Endothelial cell of umbilical vein (primary cell): ENCODE data around the gene RASD2. TPM values are rescaled to one million over a fixed set of nuclear protein-coding genes. Genes with fewer than 3 reads are reported as not detected.

Experiments used
- BruUV-seq: library from RNA; stranded (reverse); fragments of 400-500 nt; replicated peaks from 2 replicates; lab custom pipeline; 2021; lab: Mats Ljungman, UMichigan
- CTCF ChIA-PET: fragments of 300-600, 350-600 bp; sonication (Branson Sonifier 250); formaldehyde crosslinking; loops from one replicate; lab custom pipeline; 2021; ENCODE audit warnings: antibody characterized with exemption, inconsistent platforms; lab: Charles Lee
- POLR2A ChIA-PET: fragments of 300-600, 350-600 bp; sonication (Branson Sonifier 250); formaldehyde crosslinking; loops from one replicate; lab custom pipeline; 2021; ENCODE audit warnings: antibody characterized with exemption, inconsistent platforms; lab: Charles Lee
- DNase-seq: peaks from one replicate; pipeline ENCODE4 v3.0.0-alpha.2; 2011; ENCODE audit warnings: low read depth, low spot score
- FAIRE-seq: peaks from 2 replicates; lab custom pipeline; 2011; peaks lifted over from hg19 to GRCh38; lab: Jason Lieb, UNC
- H2AFZ ChIP-seq: 2 replicates; pipeline ENCODE4 v1.6.0; 2012; ENCODE audit warnings: low read depth, low read length, control low read depth, inconsistent platforms
- H3K27ac ChIP-seq: 2 replicates; pipeline ENCODE4 v1.5.1; 2011; ENCODE audit warnings: low read depth, mild to moderate bottlenecking, control low read depth, low read length, moderate library complexity; ENCODE audit not compliant: insufficient read depth
- H3K27me3 ChIP-seq, 2 experiments: 2 replicates each; pipeline versions ENCODE4 v1.6.0 to v1.6.1; 2011; ENCODE audit warnings: low read length in 2 of 2, mixed read lengths in 1 of 2; ENCODE audit not compliant: control insufficient read depth in 2 of 2, insufficient read depth in 2 of 2
- H3K36me3 ChIP-seq, 2 experiments: 2 replicates in 1 of 2; 3 replicates in 1 of 2; pipeline ENCODE4 v1.5.1; 2011; ENCODE audit warnings: low read length in 2 of 2, mild to moderate bottlenecking in 1 of 2, moderate library complexity in 1 of 2; ENCODE audit not compliant: control insufficient read depth in 2 of 2, insufficient read depth in 2 of 2; ENCODE audit errors: extremely low read depth in 1 of 2
- H3K4me1 ChIP-seq: 3 replicates; pipeline ENCODE4 v1.5.1; 2011; ENCODE audit warnings: mild to moderate bottlenecking, low read length; ENCODE audit not compliant: control insufficient read depth, insufficient read depth; ENCODE audit errors: extremely low read depth
- H3K4me2 ChIP-seq: 2 replicates; pipeline ENCODE4 v1.6.1; 2011; ENCODE audit warnings: low read length, control low read depth, mixed read lengths; ENCODE audit not compliant: insufficient read depth
- H3K4me3 ChIP-seq, 3 experiments: fragments of 200-600 bp in 1 of 3; sonication (generic), shearing (Covaris generic) in 1 of 3; replicated peaks in 1 of 3; 2 replicates each; pipeline ENCODE4 v1.5.1; 2011 to 2016; ENCODE audit warnings: control low read depth in 3 of 3, low read length in 3 of 3, mild to moderate bottlenecking in 2 of 3, inconsistent platforms in 1 of 3, low read depth in 1 of 3, moderate library complexity in 1 of 3; ENCODE audit not compliant: insufficient read depth in 1 of 3
- H3K79me2 ChIP-seq: 2 replicates; pipeline ENCODE4 v1.6.0; 2012; ENCODE audit warnings: low read length, inconsistent platforms; ENCODE audit not compliant: control insufficient read depth, insufficient read depth
- H3K9ac ChIP-seq: replicated peaks from 2 replicates; pipeline ENCODE3; 2011; ENCODE audit warnings: low read length, control low read depth; ENCODE audit not compliant: insufficient read depth; ENCODE audit errors: extremely low read depth
- H3K9me1 ChIP-seq: replicated peaks from 3 replicates; pipeline ENCODE4 v1.6.0; 2011; ENCODE audit warnings: mild to moderate bottlenecking, low read length; ENCODE audit not compliant: control insufficient read depth, insufficient read depth; ENCODE audit errors: extremely low read depth
- H3K9me3 ChIP-seq: replicated peaks from 2 replicates; pipeline ENCODE4 v1.5.1; 2012; ENCODE audit warnings: low read length, inconsistent platforms; ENCODE audit not compliant: control insufficient read depth, insufficient read depth
- H4K20me1 ChIP-seq: replicated peaks from 2 replicates; pipeline ENCODE3; 2011; ENCODE audit warnings: mild to moderate bottlenecking, low read length; ENCODE audit not compliant: control insufficient read depth, insufficient read depth; ENCODE audit errors: extremely low read depth
- CTCF ChIP-seq, 2 donors: IDR thresholded peaks; 1 replicate in 1 of 2; 2 replicates in 1 of 2; pipeline ENCODE4 v1.5.1; 2011; ENCODE audit warnings: low read length in 2 of 2, mild to moderate bottlenecking in 2 of 2, moderate library complexity in 2 of 2, control low read depth in 1 of 2, inconsistent platforms in 1 of 2, low read depth in 1 of 2; ENCODE audit not compliant: insufficient read depth in 1 of 2; ENCODE audit errors: extremely low read depth in 1 of 2
- EZH2 ChIP-seq: IDR thresholded peaks from 2 replicates; pipeline ENCODE4 v1.6.1; 2012; ENCODE audit warnings: borderline replicate concordance, low read depth, mild to moderate bottlenecking, moderate library complexity, low read length, inconsistent platforms; ENCODE audit not compliant: severe bottlenecking
- FOS ChIP-seq: IDR thresholded peaks from 2 replicates; pipeline ENCODE4 v1.6.1; 2011; ENCODE audit warnings: mild to moderate bottlenecking, low read length, moderate library complexity, borderline replicate concordance; ENCODE audit not compliant: insufficient read depth
- GATA2 ChIP-seq: IDR thresholded peaks from 2 replicates; pipeline ENCODE4 v1.7.0; 2011; ENCODE audit warnings: low read depth, mild to moderate bottlenecking, moderate library complexity, mixed read lengths, low read length; ENCODE audit not compliant: insufficient read length, insufficient read depth
- JUN ChIP-seq: IDR thresholded peaks from 2 replicates; pipeline ENCODE4 v1.6.1; 2011; ENCODE audit warnings: borderline replicate concordance, low read depth; ENCODE audit not compliant: insufficient read length, insufficient read depth
- MAX ChIP-seq: IDR thresholded peaks from 2 replicates; pipeline ENCODE4 v1.6.1; 2011; ENCODE audit not compliant: insufficient read depth, insufficient read length
- MYC ChIP-seq: IDR thresholded peaks from one replicate; pipeline ENCODE4 v1.6.1; 2011; ENCODE audit warnings: mild to moderate bottlenecking, low read depth, low read length
- POLR2A ChIP-seq: IDR thresholded peaks from 2 replicates; pipeline ENCODE4 v1.6.1; 2012; ENCODE audit warnings: low read depth, mild to moderate bottlenecking, control low read depth, low read length
- dilution Hi-C: fragments of 300-500 bp; cut with MboI; formaldehyde crosslinking; loops from one replicate; pipeline ENCODE4 v1.15.0; 2019; ENCODE audit warnings: low sequenced_read_pairs; ENCODE audit not compliant: extremely low pct_ligation_motif_present
- intact Hi-C: fragments of 100-400 bp; cut with micrococcal nuclease; formaldehyde crosslinking; loops from one replicate; pipeline ENCODE4 v1.10.0; 2022
- polyA plus RNA-seq, 4 experiments: library from polyadenylated mRNA; depleted of rRNA in 3 of 4; stranded (reverse) in 3 of 4; unstranded in 1 of 4; fragments of >200 nt; gene quantifications; 2 replicates each; pipeline versions ENCODE4 v1.2.1 to v1.2.3, GENCODE V29; 2011 to 2012; ENCODE audit warnings: missing spikeins in 1 of 4
- total RNA-seq: library from RNA; stranded (reverse); gene quantifications from 2 replicates; pipeline ENCODE4 v1.2.3, GENCODE V29; 2021

The RASD2 gene
- total and polyA plus RNA-seq, 2 donors (not counting 3 experiments of a cell fraction or from before 2014, with no cell fraction given) = not detected

GRCh38 chr22:35541254-35541748 is 670 bp downstream of the RASD2 start:
- Histone ChIP-seq H3K9ac (no peak overlapping the region), H3K9me1 (no peaks in the 10 kb centered on the region), H3K79me2 (no peaks in the 10 kb centered on the region), H4K20me1 (no peaks in the 10 kb centered on the region), H2AFZ (no peak overlapping the region), H3K9me3 (no peaks in the 10 kb centered on the region), H3K4me2 (no peak overlapping the region), H3K4me1 (peaks cover 14% of the 10 kb centered on the region), H3K36me3 (no peaks in the 10 kb centered on the region), H3K27ac (no peak overlapping the region), H3K27me3 (peaks cover 24 to 26% of the 10 kb centered on the region in 2 experiments), H3K4me3 (no peak overlapping the region)
- no peak for FAIRE-seq
- CTCF ChIA-PET = interaction anchor here (0.9 to 2.3 kb wide), 8 partner anchors 9 to 110 kb away, joined by 3 to 12 read pairs (median 4); no protein-coding TSS in a partner anchor
- intact Hi-C loops = loop anchor here (5.0 kb wide), 1 partner anchor 69 kb away; no protein-coding TSS in a partner anchor
- DNase-seq = no peak
- BruUV-seq = no TSS peak
- POLR2A ChIA-PET = no interaction called here
- TF ChIP-seq POLR2A = no peak
- TF ChIP-seq EZH2 = peak; percentile 76
- dilution Hi-C loops = no loop called here

- no peaks in the 10 kb centered on the region for H3K79me2 ChIP-seq
- no peaks in the 10 kb centered on the region for H3K9me3 ChIP-seq
- no peak overlapping the region for H2AFZ ChIP-seq
- no peak overlapping the region for H3K4me3 ChIP-seq
- no peaks in the 10 kb centered on the region for H4K20me1 ChIP-seq
- POLR2A ChIA-PET = no interaction called here
- dilution Hi-C loops = no loop called here
- no peak for TF ChIP-seq JUN
- TF ChIP-seq POLR2A = no peak
- no peak for TF ChIP-seq CTCF (IDR thresholded peaks at IDR 0.05; ENCODE audit: extremely low read depth in 1 of 2, insufficient read depth in 1 of 2, low read depth in 1 of 2, low read length in 2 of 2)
- TF ChIP-seq MAX = no peak
- no peak for TF ChIP-seq FOS
- TF ChIP-seq EZH2 = no peak
- TF ChIP-seq MYC = no peak
- no peak for TF ChIP-seq GATA2
- H3K27ac ChIP-seq = no peak overlapping the region
- no peak overlapping the region for H3K4me2 ChIP-seq
- intact Hi-C loops = loop anchor here (5.0 kb wide), 1 partner anchor 70 kb away; no protein-coding TSS in a partner anchor
- no peaks in the 10 kb centered on the region for H3K36me3 ChIP-seq
- peaks cover 24 to 26% of the 10 kb centered on the region in 2 experiments for H3K27me3 ChIP-seq
- no peaks in the 10 kb centered on the region for H3K9me1 ChIP-seq
- H3K9ac ChIP-seq = no peak overlapping the region
- CTCF ChIA-PET = interaction anchor here (0.9 to 2.3 kb wide), 5 partner anchors 7 to 111 kb away, joined by 3 to 12 read pairs (median 4); no protein-coding TSS in a partner anchor
- H3K4me1 ChIP-seq = peaks cover 11% of the 10 kb centered on the region
- no peak for DNase-seq
- no TSS peak for BruUV-seq
- no peak for FAIRE-seq
Measured at GRCh38 chr22:35542157-35542938, 1.7 kb downstream of the RASD2 start.
